SK-N-MC (cell line): ENCODE measurements around the gene CACNA1E.

Experiments used
- EZH2 ChIP-seq: fragments of 200-600 bp; sonication (generic); IDR thresholded peaks from one replicate; pipeline ENCODE4 v1.6.1; 2017; ENCODE audit warnings: antibody characterized with exemption
- FOXP2 ChIP-seq: optimal IDR thresholded peaks from 2 replicates; pipeline ENCODE3; 2011; ENCODE audit warnings: mild to moderate bottlenecking, moderate library complexity; ENCODE audit not compliant: insufficient read depth; ENCODE audit errors: extremely low read length, control extremely low read depth

GRCh38 chr1:181655756-181656155 is 172.4 kb downstream of the CACNA1E start:
- TF ChIP-seq EZH2 (no peak), FOXP2 (no peak)
